HG03066 (cell line): Measurements from ENCODE around the gene GIPC1.

Experiments used
- ATAC-seq: cut with Tn5 transposase; IDR thresholded peaks from one replicate; pipeline ENCODE4 v1.9.1; 2021; ENCODE audit warnings: low read depth; ENCODE audit not compliant: unreplicated experiment

Gene GIPC1

DNA sequence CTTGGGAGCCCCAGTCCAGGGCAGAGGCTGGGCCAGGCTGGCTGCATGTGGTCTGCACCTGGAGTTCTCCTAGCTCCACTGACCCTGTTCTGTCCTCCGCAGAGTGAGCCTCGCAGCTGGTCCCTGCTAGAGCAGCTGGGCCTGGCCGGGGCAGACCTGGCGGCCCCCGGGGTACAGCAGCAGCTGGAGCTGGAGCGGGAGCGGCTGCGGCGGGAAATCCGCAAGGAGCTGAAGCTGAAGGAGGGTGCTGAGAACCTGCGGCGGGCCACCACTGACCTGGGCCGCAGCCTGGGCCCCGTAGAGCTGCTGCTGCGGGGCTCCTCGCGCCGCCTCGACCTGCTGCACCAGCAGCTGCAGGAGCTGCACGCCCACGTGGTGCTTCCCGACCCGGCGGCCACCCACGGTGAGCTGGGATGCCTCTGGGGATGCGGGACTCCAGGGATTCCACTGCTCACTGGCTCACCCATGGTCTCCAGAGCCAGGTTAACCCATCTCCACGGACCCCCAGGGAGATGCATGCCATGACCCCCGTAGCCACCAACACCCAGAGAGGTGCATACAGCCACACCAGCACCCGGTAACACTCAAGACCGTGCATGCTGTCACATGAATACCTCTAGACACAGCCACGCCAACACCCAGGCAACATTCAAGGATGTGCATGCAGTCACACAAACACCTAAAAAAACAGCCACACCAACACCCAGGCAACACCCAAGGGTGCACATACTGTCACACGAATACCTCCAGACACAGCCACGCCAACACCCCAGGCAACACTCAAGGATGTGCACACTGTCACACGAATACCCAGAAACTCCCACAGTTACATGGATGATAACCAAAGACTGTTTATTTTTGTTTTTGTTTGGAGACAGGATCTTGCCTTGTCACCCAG is 54.6 kb downstream of the GIPC1 start:
- ATAC-seq: no peak

- peak; percentile 87 for ATAC-seq
Measured at GRCh38 chr19:14440049-14440448, 55.9 kb downstream of the GIPC1 start.

DNA sequence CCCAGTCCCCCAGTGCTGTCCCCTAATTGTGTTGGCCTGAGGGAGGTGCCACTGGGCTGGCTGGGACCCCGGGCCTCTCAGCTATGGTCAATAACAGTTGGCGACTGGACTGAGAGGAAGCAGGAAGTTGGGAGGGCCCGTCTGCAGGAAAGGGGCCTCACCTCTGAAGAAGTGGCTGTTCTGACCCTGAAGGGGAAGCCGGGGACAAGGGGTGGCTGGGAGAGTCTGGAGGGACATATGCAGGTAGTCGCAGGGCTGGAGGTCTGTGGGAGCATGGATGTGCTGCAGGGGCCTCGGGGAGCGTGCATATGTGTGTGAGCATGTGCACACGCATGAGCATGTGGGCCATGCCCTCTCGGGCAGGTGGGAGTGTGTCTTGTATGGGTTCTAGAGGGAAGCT is 56.9 kb downstream of the GIPC1 start:
- ATAC-seq: no peak

GRCh38 chr19:14437578-14438140 is 58.3 kb downstream of the GIPC1 start:
- ATAC-seq: no peak

GRCh38 chr19:14435320-14436050 is 60.4 kb downstream of the GIPC1 start:
- ATAC-seq: no peak

- no peak for ATAC-seq
Measured at GRCh38 chr19:14434543-14435319, 61.2 kb downstream of the GIPC1 start.

GRCh38 chr19:14433554-14434501 is 62.1 kb downstream of the GIPC1 start:
- ATAC-seq: no peak

DNA sequence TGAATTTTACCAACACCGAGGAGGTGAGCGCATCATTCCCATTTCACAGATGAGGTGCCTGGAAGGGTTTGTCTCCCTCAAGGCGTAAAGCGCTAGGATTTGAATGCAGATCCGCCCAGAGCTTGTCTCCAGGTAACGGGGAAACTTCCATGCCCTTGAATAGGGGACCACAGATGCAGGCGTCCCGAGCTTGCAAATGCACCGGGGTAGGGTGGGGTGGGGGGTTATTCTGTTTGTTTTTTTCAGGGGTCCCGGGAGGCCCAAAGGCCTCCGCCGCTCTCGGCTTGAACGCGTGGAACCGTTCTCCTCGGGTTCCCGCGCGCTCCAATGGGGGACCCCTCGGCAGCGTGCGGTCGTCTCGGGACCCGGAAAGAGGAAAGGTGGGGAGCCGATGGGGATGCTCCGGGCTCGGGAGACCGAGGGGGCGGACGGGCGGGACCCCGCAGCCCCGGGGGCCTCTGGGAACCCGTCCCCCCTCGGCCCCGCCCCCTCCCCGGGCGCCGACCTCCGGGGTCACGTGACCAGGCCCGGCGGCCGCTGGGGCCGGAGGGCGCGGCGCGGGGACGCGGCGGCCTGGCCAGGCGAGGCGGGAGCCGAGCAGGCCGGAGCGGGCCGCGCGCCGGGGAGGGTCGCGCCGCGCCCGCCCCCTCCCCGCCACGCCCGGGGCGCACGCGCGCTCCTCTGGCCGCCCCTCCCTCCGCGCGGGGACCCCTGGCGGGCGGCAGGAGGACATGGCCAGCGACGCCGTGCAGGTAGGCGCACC is 63.0 kb downstream of the GIPC1 start, which contains the start of gene PKN1:
Gene PKN1 (plus strand): TSS at position 516 of the 763 bp plus-strand sequence. CDS start 216 bp downstream, at position 732.
- no peak for ATAC-seq

GRCh38 chr19:14430712-14431111 is 65.2 kb downstream of the GIPC1 start:
- no peak for ATAC-seq

DNA sequence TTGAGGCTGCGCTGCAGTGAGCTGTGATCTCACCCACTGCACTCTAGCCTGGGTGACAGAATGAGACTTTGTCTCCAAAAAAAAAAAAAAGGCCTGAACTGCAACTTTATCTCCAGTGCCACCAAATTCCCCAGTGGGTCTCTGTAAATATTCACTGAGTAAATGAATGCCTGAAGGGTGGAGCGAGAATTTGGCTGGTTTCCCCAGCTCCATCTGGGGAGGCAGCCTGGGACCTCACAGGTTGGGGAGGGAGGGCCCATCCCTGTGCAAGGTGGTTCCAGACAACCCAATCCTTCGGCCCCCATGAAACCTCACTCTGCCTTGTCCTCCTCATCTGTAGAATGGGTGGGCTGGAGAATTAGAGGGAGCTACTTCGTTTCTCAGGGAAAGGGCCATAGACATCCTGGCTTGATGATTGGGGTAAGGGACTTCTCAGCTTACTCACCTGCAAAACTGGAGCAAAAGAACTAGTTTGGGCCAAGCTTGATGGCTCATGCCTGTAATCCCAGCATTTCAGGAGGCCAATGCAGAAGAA is 67.0 kb downstream of the GIPC1 start:
- no peak for ATAC-seq
